ENCODE results near the gene CGB3.

The CGB3 gene

DNA sequence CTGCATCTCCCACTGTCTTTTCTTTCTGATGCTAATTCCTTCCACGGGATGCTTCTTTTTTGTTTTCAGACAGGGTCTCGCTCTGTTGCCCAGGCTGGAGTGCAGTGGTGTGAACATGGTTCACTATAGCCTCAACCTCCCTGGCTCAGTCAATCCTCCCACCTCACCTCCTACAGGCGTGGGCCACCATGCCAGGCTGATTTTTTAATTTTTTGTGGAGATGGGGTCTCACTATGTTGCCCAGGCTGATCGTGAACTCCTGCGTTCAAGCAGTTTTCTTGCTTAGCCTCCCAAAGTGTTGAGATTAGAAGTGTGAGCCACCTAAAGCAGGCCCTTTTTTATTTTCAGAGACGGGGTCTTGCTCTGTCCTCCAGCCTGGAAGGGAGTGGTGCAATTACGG lies 35.8 kb downstream of the CGB3 start:
- H3K27ac ChIP-seq: no peak overlapping the region
- peaks cover 0 to 27% (median 24%) of the 10 kb centered on the region in 4 donors for H3K4me1 ChIP-seq
- TF ChIP-seq, protein P1, sequence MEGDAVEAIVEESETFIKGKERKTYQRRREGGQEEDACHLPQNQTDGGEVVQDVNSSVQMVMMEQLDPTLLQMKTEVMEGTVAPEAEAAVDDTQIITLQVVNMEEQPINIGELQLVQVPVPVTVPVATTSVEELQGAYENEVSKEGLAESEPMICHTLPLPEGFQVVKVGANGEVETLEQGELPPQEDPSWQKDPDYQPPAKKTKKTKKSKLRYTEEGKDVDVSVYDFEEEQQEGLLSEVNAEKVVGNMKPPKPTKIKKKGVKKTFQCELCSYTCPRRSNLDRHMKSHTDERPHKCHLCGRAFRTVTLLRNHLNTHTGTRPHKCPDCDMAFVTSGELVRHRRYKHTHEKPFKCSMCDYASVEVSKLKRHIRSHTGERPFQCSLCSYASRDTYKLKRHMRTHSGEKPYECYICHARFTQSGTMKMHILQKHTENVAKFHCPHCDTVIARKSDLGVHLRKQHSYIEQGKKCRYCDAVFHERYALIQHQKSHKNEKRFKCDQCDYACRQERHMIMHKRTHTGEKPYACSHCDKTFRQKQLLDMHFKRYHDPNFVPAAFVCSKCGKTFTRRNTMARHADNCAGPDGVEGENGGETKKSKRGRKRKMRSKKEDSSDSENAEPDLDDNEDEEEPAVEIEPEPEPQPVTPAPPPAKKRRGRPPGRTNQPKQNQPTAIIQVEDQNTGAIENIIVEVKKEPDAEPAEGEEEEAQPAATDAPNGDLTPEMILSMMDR (IDR thresholded peaks at IDR 0.05): no peak
- H3K36me3 ChIP-seq: peaks cover 38 to 65% (median 47%) of the 10 kb centered on the region in 3 donors
- no peaks in the 10 kb centered on the region for H3K27me3 ChIP-seq
- intact Hi-C loops (cut with DNase I; ENCODE audit: low total_unique reads): no loop called here
- DNase-seq: no peak
- no peak overlapping the region for H3K4me3 ChIP-seq
- H3K9me3 ChIP-seq: no peaks in the 10 kb centered on the region

DNA sequence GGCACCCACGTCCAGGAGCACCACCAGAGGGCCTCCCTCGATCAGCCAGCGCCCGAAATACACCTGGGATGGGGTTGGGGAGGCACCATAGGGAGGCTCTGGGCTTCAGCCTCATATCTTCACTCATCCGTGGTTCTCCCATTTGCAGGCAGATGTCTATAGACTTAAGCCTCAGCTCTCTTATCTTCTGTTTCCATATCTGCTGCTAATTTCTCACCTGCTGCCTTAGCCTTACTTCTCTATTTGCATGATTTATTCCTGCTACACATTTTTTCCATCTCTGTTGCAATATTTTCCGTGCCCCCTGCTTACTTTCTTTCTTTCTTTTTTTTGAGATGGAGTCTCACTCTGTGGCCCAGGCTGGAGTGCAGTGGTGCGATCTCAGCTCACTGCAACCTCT lies 36.8 kb downstream of the CGB3 start:
- peaks cover 47 to 75% (median 57%) of the 10 kb centered on the region in 3 donors for H3K36me3 ChIP-seq
- H3K4me3 ChIP-seq: no peak overlapping the region
- intact Hi-C loops (cut with DNase I; ENCODE audit: low total_unique reads): no loop called here
- H3K4me1 ChIP-seq: peaks cover 0 to 27% (median 24%) of the 10 kb centered on the region in 4 donors
- no peak for DNase-seq
- H3K27me3 ChIP-seq: no peaks in the 10 kb centered on the region
- no peak overlapping the region for H3K27ac ChIP-seq
- TF ChIP-seq, protein P1 (IDR thresholded peaks at IDR 0.05): no peak
- H3K9me3 ChIP-seq: no peaks in the 10 kb centered on the region

DNA sequence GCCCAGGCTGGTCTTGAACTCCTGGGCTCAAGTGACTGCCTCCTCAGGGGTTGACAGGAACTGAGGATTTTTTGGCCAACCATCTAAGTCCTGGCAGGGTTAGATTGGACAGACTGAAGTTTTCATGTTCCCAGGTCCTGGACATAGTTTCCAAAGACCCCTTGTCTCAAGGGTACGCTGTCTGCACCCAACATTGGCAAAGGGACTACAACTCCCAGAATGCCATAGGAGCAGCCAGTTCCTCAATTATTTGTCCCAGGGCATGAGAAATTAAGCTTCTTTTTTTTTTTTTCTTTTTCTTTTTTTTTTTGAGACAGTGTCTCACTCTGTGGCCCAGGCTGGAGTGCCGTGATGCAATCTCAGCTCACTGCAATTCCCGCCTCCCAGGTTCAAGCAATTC lies 37.9 kb downstream of the CGB3 start:
- Histone ChIP-seq H3K9me3 (no peaks in the 10 kb centered on the region), H3K36me3 (peaks cover 57 to 86% (median 68%) of the 10 kb centered on the region in 3 donors), H3K4me1 (peaks cover 0 to 18% (median 15%) of the 10 kb centered on the region in 4 donors), H3K4me3 (no peak overlapping the region), H3K27ac (no peak overlapping the region), H3K27me3 (no peaks in the 10 kb centered on the region)
- DNase-seq: no peak
- intact Hi-C loops (cut with DNase I; ENCODE audit: low total_unique reads): no loop called here
- TF ChIP-seq, protein P1 (IDR thresholded peaks at IDR 0.05): no peak

DNA sequence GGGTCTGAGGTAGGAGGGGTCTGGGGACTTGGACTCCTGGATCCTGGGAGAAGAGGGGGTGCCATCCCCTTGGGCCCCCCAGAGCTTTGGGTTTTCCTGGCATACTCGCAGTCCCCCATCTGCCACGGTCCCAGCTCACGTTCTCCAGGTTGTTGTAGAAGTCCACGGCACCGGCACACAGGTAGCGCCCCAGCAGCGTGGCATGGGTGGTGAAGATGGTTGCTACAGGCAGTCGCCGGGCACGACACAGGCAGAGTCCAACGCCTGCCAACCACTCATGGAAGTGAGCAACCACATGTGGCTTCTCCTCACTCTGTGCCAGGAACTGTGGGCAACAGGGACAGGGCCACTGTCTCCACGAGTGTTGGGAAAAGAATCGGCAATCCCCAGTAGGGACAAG lies 38.4 kb downstream of the CGB3 start:
- DNase-seq: no peak
- Histone ChIP-seq H3K9me3 (no peaks in the 10 kb centered on the region), H3K4me1 (peaks cover 0 to 13% (median 10%) of the 10 kb centered on the region in 4 donors), H3K36me3 (peaks cover 62 to 91% (median 73%) of the 10 kb centered on the region in 3 donors), H3K27me3 (no peaks in the 10 kb centered on the region), H3K27ac (no peak overlapping the region), H3K4me3 (no peak overlapping the region)
- intact Hi-C loops (cut with DNase I; ENCODE audit: low total_unique reads): no loop called here
- TF ChIP-seq, protein P1 (IDR thresholded peaks at IDR 0.05): no peak

DNA sequence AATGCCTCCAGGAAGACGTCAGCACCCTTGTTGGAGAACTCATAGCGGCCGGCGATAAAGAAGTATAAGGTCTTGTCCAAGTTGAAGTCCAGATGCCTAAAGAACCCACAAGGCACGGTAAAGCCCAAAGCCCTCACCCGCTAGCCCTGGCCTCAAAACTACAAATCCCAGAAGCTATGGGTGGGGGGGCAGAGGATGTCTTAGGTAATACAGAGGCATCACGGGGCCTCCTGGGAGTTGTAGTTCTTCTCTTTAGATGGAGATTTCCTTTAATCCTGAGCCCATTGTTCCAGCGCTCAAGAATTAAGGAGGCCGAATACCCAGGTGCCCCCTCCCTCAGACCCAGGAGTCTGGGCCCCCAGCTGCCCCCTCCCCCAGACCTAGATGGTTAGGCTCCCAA lies 41.9 kb downstream of the CGB3 start:
- Histone ChIP-seq H3K27me3 (no peaks in the 10 kb centered on the region), H3K36me3 (peaks cover 55 to 76% (median 61%) of the 10 kb centered on the region in 3 donors), H3K4me1 (peaks cover 4 to 25% (median 12%) of the 10 kb centered on the region in 4 donors), H3K27ac (no peak overlapping the region), H3K9me3 (no peaks in the 10 kb centered on the region), H3K4me3 (no peak overlapping the region)
- intact Hi-C loops (cut with DNase I; ENCODE audit: low total_unique reads): no loop called here
- DNase-seq: no peak
- TF ChIP-seq, protein P1 (IDR thresholded peaks at IDR 0.05): no peak

DNA sequence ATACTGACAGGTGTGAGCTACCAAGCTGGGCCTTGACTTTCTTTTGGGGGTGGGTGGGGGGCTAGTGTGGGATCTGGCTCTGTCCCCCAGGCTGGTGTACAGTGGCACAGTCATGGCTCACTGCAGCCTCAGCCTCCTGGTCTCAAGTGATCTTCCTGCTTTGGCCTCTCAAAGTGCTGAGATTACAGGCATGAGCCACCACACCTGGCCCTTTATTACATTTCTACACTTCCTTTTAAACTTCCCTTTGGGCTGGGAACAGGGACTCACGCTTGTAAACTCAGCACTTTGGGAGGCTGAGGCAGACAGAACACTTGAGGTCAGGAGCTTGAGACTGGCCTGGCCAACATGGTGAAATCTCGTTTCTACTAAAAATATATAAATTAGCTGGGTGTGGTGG lies 47.1 kb downstream of the CGB3 start:
- DNase-seq: no peak
- TF ChIP-seq, protein P1 (IDR thresholded peaks at IDR 0.05): no peak
- Histone ChIP-seq H3K4me3 (no peak overlapping the region), H3K27me3 (no peaks in the 10 kb centered on the region), H3K27ac (peak overlapping the region; percentile 78 to 80), H3K9me3 (no peaks in the 10 kb centered on the region), H3K36me3 (peaks cover 41 to 76% (median 46%) of the 10 kb centered on the region in 3 donors), H3K4me1 (peaks cover 4 to 27% (median 12%) of the 10 kb centered on the region in 4 donors)
- intact Hi-C loops (cut with DNase I; ENCODE audit: low total_unique reads): no loop called here

All from tibial artery (tissue), 4 donors.